ENCODE results near the gene HPCAL1. TPM values are rescaled to one million over a fixed set of nuclear protein-coding genes. Genes with fewer than 3 reads are reported as not detected.

The HPCAL1 gene
- total and polyA plus RNA-seq, 2 donors (not counting 3 experiments of a cell fraction or from before 2014, with no cell fraction given): 56.5 to 77.4 TPM

DNA sequence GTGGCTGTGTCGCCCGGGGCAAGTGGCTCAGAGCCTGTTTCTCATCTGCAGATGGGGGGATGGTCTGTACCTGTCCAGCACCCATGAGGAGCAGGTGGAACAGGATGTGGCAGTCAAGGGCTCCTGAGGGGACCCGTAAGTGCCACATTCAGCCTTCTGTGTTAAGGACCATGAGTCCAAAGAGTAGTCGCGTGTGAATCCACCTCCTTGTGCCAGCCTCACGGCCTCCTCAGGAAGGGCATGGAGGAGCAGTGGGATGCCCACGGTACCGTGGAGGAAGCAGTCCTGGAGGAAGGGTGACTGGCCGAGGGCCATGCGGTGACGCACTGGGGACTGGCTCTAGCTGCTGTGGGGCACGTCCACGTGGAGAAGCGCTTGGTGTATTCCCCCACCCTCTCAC, 84.3 kb downstream of the HPCAL1 start:
- intact Hi-C loops (cut with micrococcal nuclease): no loop called here
- peaks cover 25% of the 10 kb centered on the region for H3K4me1 ChIP-seq (ENCODE audit: control insufficient read depth, extremely low read depth, insufficient read depth, low read length)
- no peaks in the 10 kb centered on the region for H3K36me3 ChIP-seq (ENCODE audit: control insufficient read depth in 2 of 2, extremely low read depth in 1 of 2, insufficient read depth in 2 of 2, low read length in 2 of 2)
- H3K4me3 ChIP-seq (replicated peaks in 1 of 3; ENCODE audit: insufficient read depth in 1 of 3, low read depth in 1 of 3, low read length in 3 of 3): no peak overlapping the region
- H3K9me3 ChIP-seq (replicated peaks; ENCODE audit: control insufficient read depth, insufficient read depth, low read length): no peaks in the 10 kb centered on the region
- no peaks in the 10 kb centered on the region for H4K20me1 ChIP-seq (replicated peaks; ENCODE audit: control insufficient read depth, extremely low read depth, insufficient read depth, low read length)
- no peak overlapping the region for H3K4me2 ChIP-seq (ENCODE audit: insufficient read depth, low read length)
- FAIRE-seq (no peak), DNase-seq (ENCODE audit: low read depth, low spot score) (no peak)
- peaks cover 45% of the 10 kb centered on the region for H3K79me2 ChIP-seq (ENCODE audit: control insufficient read depth, insufficient read depth, low read length)
- TF ChIP-seq POLR2A (IDR thresholded peaks at IDR 0.05; ENCODE audit: low read depth, low read length): no peak
- TF ChIP-seq, protein P1, sequence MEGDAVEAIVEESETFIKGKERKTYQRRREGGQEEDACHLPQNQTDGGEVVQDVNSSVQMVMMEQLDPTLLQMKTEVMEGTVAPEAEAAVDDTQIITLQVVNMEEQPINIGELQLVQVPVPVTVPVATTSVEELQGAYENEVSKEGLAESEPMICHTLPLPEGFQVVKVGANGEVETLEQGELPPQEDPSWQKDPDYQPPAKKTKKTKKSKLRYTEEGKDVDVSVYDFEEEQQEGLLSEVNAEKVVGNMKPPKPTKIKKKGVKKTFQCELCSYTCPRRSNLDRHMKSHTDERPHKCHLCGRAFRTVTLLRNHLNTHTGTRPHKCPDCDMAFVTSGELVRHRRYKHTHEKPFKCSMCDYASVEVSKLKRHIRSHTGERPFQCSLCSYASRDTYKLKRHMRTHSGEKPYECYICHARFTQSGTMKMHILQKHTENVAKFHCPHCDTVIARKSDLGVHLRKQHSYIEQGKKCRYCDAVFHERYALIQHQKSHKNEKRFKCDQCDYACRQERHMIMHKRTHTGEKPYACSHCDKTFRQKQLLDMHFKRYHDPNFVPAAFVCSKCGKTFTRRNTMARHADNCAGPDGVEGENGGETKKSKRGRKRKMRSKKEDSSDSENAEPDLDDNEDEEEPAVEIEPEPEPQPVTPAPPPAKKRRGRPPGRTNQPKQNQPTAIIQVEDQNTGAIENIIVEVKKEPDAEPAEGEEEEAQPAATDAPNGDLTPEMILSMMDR (IDR thresholded peaks at IDR 0.05; ENCODE audit: extremely low read depth in 1 of 2, insufficient read depth in 1 of 2, low read depth in 1 of 2, low read length in 2 of 2): no peak
- H2AFZ ChIP-seq (ENCODE audit: low read depth, low read length): no peak overlapping the region
- no peaks in the 10 kb centered on the region for H3K9me1 ChIP-seq (replicated peaks; ENCODE audit: control insufficient read depth, extremely low read depth, insufficient read depth, low read length)
- no peak overlapping the region for H3K9ac ChIP-seq (replicated peaks; ENCODE audit: extremely low read depth, insufficient read depth, low read length)
- no TSS peak for BruUV-seq (replicated peaks)
- no peaks in the 10 kb centered on the region for H3K27me3 ChIP-seq (ENCODE audit: control insufficient read depth in 2 of 2, insufficient read depth in 2 of 2, low read length in 2 of 2)
- ChIA-PET POLR2A (no interaction called here), CTCF (interaction anchor here (1.7 to 6.1 kb wide), 2 partner anchors 15 to 22 kb away, joined by 5 to 42 read pairs; no protein-coding TSS in a partner anchor)
- no peak overlapping the region for H3K27ac ChIP-seq (ENCODE audit: insufficient read depth, low read depth, low read length)
- dilution Hi-C loops (cut with MboI; ENCODE audit: extremely low pct_ligation_motif_present, low sequenced_read_pairs): no loop called here

DNA sequence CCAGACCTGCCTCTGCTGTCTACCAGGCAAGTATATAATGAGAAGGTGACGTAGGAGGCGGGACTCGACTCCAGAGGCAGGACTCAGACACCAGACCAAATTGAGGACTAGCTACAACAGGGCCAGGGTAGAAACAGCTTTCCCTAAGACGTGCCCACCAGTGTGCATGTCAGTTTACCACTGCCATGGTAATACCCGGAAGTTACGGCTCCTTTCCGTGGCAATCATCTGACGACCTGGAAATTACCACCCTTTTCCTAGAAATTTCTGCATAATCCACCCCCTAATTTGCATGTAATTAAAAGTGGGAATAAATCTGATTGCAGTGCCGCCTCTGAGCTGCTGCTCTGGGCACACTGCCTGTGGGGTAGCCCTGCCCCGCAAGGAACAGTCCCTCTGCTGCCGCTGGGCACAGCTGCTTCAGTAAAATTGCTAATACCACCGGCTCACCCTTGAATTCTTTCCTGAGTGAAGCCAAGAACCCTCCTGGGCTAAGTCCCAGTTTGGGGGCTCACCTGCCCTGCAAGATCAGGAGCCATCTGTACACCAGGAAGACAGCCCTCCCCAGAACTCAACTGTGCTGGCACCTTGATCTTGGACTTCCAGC, 86.4 kb downstream of the HPCAL1 start:
- H3K9me3 ChIP-seq (replicated peaks; ENCODE audit: control insufficient read depth, insufficient read depth, low read length): no peaks in the 10 kb centered on the region
- H3K27ac ChIP-seq (ENCODE audit: insufficient read depth, low read depth, low read length): no peak overlapping the region
- H3K36me3 ChIP-seq (ENCODE audit: control insufficient read depth in 2 of 2, extremely low read depth in 1 of 2, insufficient read depth in 2 of 2, low read length in 2 of 2): no peaks in the 10 kb centered on the region
- peaks cover 28% of the 10 kb centered on the region for H3K4me1 ChIP-seq (ENCODE audit: control insufficient read depth, extremely low read depth, insufficient read depth, low read length)
- FAIRE-seq: no peak
- H3K9me1 ChIP-seq (replicated peaks; ENCODE audit: control insufficient read depth, extremely low read depth, insufficient read depth, low read length): no peaks in the 10 kb centered on the region
- H3K27me3 ChIP-seq (ENCODE audit: control insufficient read depth in 2 of 2, insufficient read depth in 2 of 2, low read length in 2 of 2): no peaks in the 10 kb centered on the region
- TF ChIP-seq GATA2 (IDR thresholded peaks at IDR 0.05; ENCODE audit: insufficient read depth, insufficient read length, low read depth, low read length) (no peak), POLR2AphosphoS5 (IDR thresholded peaks at IDR 0.05; ENCODE audit: insufficient read depth, low read depth, low read length) (no peak), MYC (IDR thresholded peaks at IDR 0.05; ENCODE audit: low read depth, low read length) (no peak), JUN (IDR thresholded peaks at IDR 0.05; ENCODE audit: borderline replicate concordance, insufficient read depth, insufficient read length, low read depth) (no peak), EZH2 (IDR thresholded peaks at IDR 0.05; ENCODE audit: borderline replicate concordance, low read depth, low read length, severe bottlenecking) (no peak), POLR2A (IDR thresholded peaks at IDR 0.05; ENCODE audit: low read depth, low read length) (no peak), FOS (IDR thresholded peaks at IDR 0.05; ENCODE audit: borderline replicate concordance, insufficient read depth, low read length) (no peak)
- TF ChIP-seq, protein P1 (IDR thresholded peaks at IDR 0.05; ENCODE audit: extremely low read depth in 1 of 2, insufficient read depth in 1 of 2, low read depth in 1 of 2, low read length in 2 of 2): no peak
- TF ChIP-seq, protein P2, sequence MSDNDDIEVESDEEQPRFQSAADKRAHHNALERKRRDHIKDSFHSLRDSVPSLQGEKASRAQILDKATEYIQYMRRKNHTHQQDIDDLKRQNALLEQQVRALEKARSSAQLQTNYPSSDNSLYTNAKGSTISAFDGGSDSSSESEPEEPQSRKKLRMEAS (IDR thresholded peaks at IDR 0.05; ENCODE audit: insufficient read depth, insufficient read length): no peak
- H3K4me2 ChIP-seq (ENCODE audit: insufficient read depth, low read length): no peak overlapping the region
- BruUV-seq (replicated peaks): no TSS peak
- DNase-seq (ENCODE audit: low read depth, low spot score): no peak
- ChIA-PET CTCF (interaction anchor here (1.0 to 1.5 kb wide), 2 partner anchors 9 to 20 kb away, joined by 3 to 4 read pairs; no protein-coding TSS in a partner anchor), POLR2A (no interaction called here)
- no peak overlapping the region for H3K9ac ChIP-seq (replicated peaks; ENCODE audit: extremely low read depth, insufficient read depth, low read length)
- H2AFZ ChIP-seq (ENCODE audit: low read depth, low read length): no peak overlapping the region
- dilution Hi-C loops (cut with MboI; ENCODE audit: extremely low pct_ligation_motif_present, low sequenced_read_pairs): no loop called here
- H3K79me2 ChIP-seq (ENCODE audit: control insufficient read depth, insufficient read depth, low read length): peaks cover 46% of the 10 kb centered on the region
- H4K20me1 ChIP-seq (replicated peaks; ENCODE audit: control insufficient read depth, extremely low read depth, insufficient read depth, low read length): no peaks in the 10 kb centered on the region
- intact Hi-C loops (cut with micrococcal nuclease): no loop called here
- H3K4me3 ChIP-seq (replicated peaks in 1 of 3; ENCODE audit: insufficient read depth in 1 of 3, low read depth in 1 of 3, low read length in 3 of 3): no peak overlapping the region

All from endothelial cell of umbilical vein (primary cell).